K562 (cell line): Measurements from ENCODE around the gene ITPKA.

Experiments
- ZBTB1 ChIP-seq: sonication (generic); formaldehyde crosslinking; IDR thresholded peaks from 2 replicates; pipeline ENCODE4 v1.8.1; 2023; ENCODE audit warnings: missing genetic modification reagents, low read depth, mild to moderate bottlenecking, borderline replicate concordance
- ZNF232 ChIP-seq: sonication (generic); formaldehyde crosslinking; IDR thresholded peaks from 2 replicates; pipeline ENCODE4 v1.8.0; 2022; ENCODE audit warnings: mild to moderate bottlenecking, missing genetic modification reagents
- TF ChIP-seq, protein P1 (sequence below): fragments of 450-650 bp; IDR thresholded peaks from 2 replicates; pipeline ENCODE4 v1.6.1; 2016; ENCODE audit warnings: antibody characterized with exemption

DNA sequence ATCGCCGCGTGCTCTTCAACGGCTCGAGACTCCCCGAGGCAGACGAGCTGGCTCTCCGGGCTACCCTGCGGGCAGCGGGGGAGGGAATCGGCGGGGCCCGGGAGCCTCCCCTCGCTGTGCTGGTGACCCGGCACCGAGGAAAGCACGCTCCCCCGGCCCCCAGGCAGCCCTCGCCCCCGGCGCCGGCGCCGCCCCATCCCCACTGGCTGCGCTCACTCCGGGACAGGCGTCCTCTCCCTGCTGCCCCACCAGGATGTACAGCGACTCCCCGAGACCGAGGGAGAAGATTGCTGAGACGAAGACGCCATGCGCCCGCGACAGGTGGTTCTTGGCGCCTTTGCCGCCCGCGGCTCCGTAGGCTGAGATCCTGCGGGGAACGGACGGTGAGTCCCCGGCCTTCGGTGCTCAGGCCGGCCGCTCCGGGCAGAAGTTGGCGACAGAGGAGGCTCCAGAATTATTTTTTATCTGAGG, 18.3 kb downstream of the ITPKA start:
- TF ChIP-seq ZNF232 (CRISPR knock-in tag), result no peak
- no peak for TF ChIP-seq ZBTB1
- TF ChIP-seq, protein P1, sequence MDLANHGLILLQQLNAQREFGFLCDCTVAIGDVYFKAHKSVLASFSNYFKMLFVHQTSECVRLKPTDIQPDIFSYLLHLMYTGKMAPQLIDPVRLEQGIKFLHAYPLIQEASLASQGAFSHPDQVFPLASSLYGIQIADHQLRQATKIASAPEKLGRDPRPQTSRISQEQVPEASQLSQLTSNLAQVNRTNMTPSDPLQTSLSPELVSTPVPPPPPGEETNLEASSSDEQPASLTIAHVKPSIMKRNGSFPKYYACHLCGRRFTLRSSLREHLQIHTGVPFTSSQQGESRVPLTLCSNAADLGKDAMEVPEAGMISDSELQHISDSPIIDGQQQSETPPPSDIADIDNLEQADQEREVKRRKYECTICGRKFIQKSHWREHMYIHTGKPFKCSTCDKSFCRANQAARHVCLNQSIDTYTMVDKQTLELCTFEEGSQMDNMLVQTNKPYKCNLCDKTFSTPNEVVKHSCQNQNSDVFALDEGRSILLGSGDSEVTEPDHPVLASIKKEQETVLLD, result no peak
